Heart left ventricle (tissue), 16 donors: ENCODE data around the gene AGRN. TPM values are rescaled to one million over a fixed set of nuclear protein-coding genes. Genes with fewer than 3 reads are reported as not detected.

Experiments
- ATAC-seq, 4 donors: fragments of 200-7000 bp; cut with Tn5 transposase; one replicate each; pipeline ENCODE4 v1.9.1; 2020 to 2022; ENCODE audit warnings: moderate library complexity in 4 of 4, mild to moderate bottlenecking in 3 of 4, moderate number of reproducible peaks in 1 of 4
- DNase-seq, 5 donors: peaks; one replicate each; pipeline ENCODE4 v3.0.0-alpha.2; 2020
- H3K27ac ChIP-seq, 12 donors: fragments of 200-600 bp; sonication (generic) in 4 of 12; one replicate each; pipeline versions ENCODE4 v1.5.0 to v1.8.0; 2016 to 2022; ENCODE audit warnings: mild to moderate bottlenecking in 2 of 12
- H3K27me3 ChIP-seq, 9 donors: fragments of 200-600 bp; sonication (generic) in 2 of 9; one replicate each; pipeline versions ENCODE4 v1.5.1 to v1.8.0; 2016 to 2022; ENCODE audit warnings: mild to moderate bottlenecking in 3 of 9
- H3K36me3 ChIP-seq, 9 donors: fragments of 200-600 bp; sonication (generic) in 2 of 9; one replicate each; pipeline versions ENCODE4 v1.5.0 to v1.8.0; 2018 to 2022; ENCODE audit warnings: mild to moderate bottlenecking in 2 of 9
- H3K4me1 ChIP-seq, 12 donors: fragments of 200-600 bp; sonication (generic) in 4 of 12; one replicate each; pipeline versions ENCODE4 v1.5.0 to v1.8.0; 2016 to 2022; ENCODE audit warnings: mild to moderate bottlenecking in 3 of 12
- H3K4me3 ChIP-seq, 12 donors: fragments of 200-600 bp; sonication (generic) in 4 of 12; one replicate each; pipeline versions ENCODE4 v1.5.0 to v1.8.0; 2017 to 2022; ENCODE audit warnings: mild to moderate bottlenecking in 9 of 12, moderate library complexity in 4 of 12
- H3K9me3 ChIP-seq, 12 donors: fragments of 200-600 bp; sonication (generic) in 4 of 12; one replicate each; pipeline versions ENCODE4 v1.5.0 to v1.8.0; 2016 to 2022; ENCODE audit warnings: mild to moderate bottlenecking in 1 of 12
- POLR2A ChIP-seq, 2 donors: fragments of 450-650 bp; IDR thresholded peaks; one replicate each; pipeline ENCODE4 v1.6.1; 2017; ENCODE audit warnings: antibody characterized with exemption in 2 of 2, mild to moderate bottlenecking in 2 of 2, moderate library complexity in 2 of 2
- WGBS, 4 donors: extraction: QIAGEN DNeasy Blood & Tissue Kit in 2 of 4; methylation state at CpG; one replicate each; pipeline versions ENCODE4 v1.1.5 to v1.1.7; 2013 to 2018; 5-methylcytosine and 5-hydroxymethylcytosine counted together
- intact Hi-C, 10 donors: fragments of 100-400 bp; cut with DNase I; formaldehyde crosslinking; loops; one replicate each; pipeline versions ENCODE4 v1.11.1 to v1.14.2; 2022
- polyA plus RNA-seq, 2 donors: library from polyadenylated mRNA; stranded (reverse); fragments of 200-250 nt; gene quantifications; one replicate each; pipeline ENCODE4 v1.2.3, GENCODE V29; 2013
- total RNA-seq, 9 donors: library from RNA; depleted of rRNA in 2 of 9; stranded (reverse); fragments of >200 nt in 2 of 9; fragmentation: NEBNext Ultra II Directional in 3 of 9; extraction: Animal tissue kit (Norgen Biotek cat#: 25700) in 3 of 9; gene quantifications; one replicate each; pipeline versions ENCODE4 v1.1.0 to v1.2.4, GENCODE V29; 2016 to 2023
- TF ChIP-seq, protein P1 (sequence below), 12 donors: fragments of 200-600 bp; sonication (generic) in 4 of 12; IDR thresholded peaks; one replicate each; pipeline versions ENCODE4 v1.5.0 to v1.8.0; 2018 to 2022; ENCODE audit warnings: antibody characterized with exemption in 12 of 12, mild to moderate bottlenecking in 5 of 12
- donor health status: ischemic (EF 13 %, LVEDD 7.1; RV severe dilation, severe dysfunction).
- donor health status: healthy with polysubstance abuse.
- donor health status: DM: no; HTN: yes; CAD: no.
- donor health status: DM: no; HTN: no; CAD: no.
- donor health status: ischemic (EF 25% LVEDD 6.9; RV normal size, moderate dysfunction).
- donor health status: ischemic (EF 25% LVEDD 5.7; RV mildly dilated, moderate dysfunction).
- donor health status: healthy.
- donor health status: DM: yes; HTN: yes; CAD: no.
- donor health status: ischemic (EF 35%, LVEDD 5.7; RV mildly dilated, moderate dysfunction).
- donor health status: nonischemic (EF 11% LVEDD 7.7; RV severe dilation, severe dysfunction).
- donor health status: DM: yes; HTN: yes; CAD: no.
- donor health status: PGD.
- donor health status: ischemic (EF 29% LVEDD 5.4; RV normal size, mild dysfunction).
- donor health status: nonischemic (EF 23%, LVEDD 6.1; RV moderate dilation, normal function).

Gene AGRN
- total and polyA plus RNA-seq, 11 donors, result 9.7 to 45.7 (median 18.6) TPM

DNA sequence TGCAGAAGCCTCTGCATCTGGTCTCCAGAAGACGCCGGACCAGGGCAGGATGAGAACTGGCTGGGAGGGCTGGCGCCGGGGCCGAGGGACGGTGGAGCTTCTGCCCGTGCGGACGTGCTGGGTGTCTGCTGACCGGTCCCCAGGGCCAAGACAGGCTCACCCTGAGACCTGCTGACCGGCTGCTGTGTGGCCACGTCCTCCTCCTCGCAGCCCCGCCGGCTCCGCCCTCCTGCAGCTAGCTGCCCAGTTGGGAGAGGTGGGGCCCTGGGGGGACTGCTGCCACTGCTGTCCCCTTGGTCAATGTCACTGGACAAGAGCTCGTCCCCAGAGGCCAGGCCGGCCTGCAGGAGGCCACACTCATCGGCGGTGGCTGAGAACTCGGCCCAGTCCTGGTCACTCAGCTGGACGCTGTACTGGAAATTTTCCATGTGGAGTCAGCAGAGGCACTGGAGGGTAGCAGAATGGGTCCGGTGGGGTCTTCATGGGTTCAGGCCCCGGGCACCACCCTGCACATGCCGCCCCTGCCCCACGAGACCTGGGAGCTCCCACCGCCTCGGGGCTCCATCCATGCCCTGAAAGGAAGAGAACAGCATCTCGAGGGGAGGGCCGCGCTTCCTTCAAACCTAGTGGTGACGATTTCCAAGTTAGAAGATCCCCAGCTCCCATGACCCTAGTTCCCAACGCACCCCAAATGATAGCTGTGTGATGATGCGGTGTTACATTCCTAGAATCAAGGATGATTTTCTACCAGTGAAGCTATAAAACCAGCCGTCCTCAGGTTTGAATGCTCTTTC lies 39.1 kb upstream of the AGRN start:
- peak; percentile 48 to 88 for TF ChIP-seq POLR2A (IDR thresholded peaks at IDR 0.05)
- TF ChIP-seq, protein P1, sequence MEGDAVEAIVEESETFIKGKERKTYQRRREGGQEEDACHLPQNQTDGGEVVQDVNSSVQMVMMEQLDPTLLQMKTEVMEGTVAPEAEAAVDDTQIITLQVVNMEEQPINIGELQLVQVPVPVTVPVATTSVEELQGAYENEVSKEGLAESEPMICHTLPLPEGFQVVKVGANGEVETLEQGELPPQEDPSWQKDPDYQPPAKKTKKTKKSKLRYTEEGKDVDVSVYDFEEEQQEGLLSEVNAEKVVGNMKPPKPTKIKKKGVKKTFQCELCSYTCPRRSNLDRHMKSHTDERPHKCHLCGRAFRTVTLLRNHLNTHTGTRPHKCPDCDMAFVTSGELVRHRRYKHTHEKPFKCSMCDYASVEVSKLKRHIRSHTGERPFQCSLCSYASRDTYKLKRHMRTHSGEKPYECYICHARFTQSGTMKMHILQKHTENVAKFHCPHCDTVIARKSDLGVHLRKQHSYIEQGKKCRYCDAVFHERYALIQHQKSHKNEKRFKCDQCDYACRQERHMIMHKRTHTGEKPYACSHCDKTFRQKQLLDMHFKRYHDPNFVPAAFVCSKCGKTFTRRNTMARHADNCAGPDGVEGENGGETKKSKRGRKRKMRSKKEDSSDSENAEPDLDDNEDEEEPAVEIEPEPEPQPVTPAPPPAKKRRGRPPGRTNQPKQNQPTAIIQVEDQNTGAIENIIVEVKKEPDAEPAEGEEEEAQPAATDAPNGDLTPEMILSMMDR (IDR thresholded peaks at IDR 0.05), result peak in 2 of 12 donors; percentile 6 to 12
- peaks cover 0 to 40% (median 9%) of the 10 kb centered on the region in 12 donors for H3K4me1 ChIP-seq
- intact Hi-C loops, result loop anchor here in 2 of 10 donors (5.0 to 10.0 kb wide), 2 partner anchors 82 to 314 kb away; no protein-coding TSS in a partner anchor
- peaks cover 0 to 18% (median 6%) of the 10 kb centered on the region in 9 donors for H3K27me3 ChIP-seq
- H3K27ac ChIP-seq, result peak overlapping the region; percentile 79 to 100 (median 98)
- peaks cover 0 to 4% (median 0%) of the 10 kb centered on the region in 9 donors for H3K36me3 ChIP-seq
- DNase-seq (peak; percentile 84 to 92 (median 89)), ATAC-seq (peak; percentile 65 to 77 (median 74))
- WGBS, 4 donors, result 37 to 55% (median 46%) methylated on average over 13 to 35 of the region's 35 CpGs
- peak overlapping the region; percentile 33 to 67 (median 56) for H3K4me3 ChIP-seq
- no peaks in the 10 kb centered on the region for H3K9me3 ChIP-seq

GRCh38 chr1:981491-981954 lies 38.4 kb upstream of the AGRN start:
- intact Hi-C loops, result loop anchor here in 2 of 10 donors (5.0 to 10.0 kb wide), 2 partner anchors 81 to 313 kb away; no protein-coding TSS in a partner anchor

DNA sequence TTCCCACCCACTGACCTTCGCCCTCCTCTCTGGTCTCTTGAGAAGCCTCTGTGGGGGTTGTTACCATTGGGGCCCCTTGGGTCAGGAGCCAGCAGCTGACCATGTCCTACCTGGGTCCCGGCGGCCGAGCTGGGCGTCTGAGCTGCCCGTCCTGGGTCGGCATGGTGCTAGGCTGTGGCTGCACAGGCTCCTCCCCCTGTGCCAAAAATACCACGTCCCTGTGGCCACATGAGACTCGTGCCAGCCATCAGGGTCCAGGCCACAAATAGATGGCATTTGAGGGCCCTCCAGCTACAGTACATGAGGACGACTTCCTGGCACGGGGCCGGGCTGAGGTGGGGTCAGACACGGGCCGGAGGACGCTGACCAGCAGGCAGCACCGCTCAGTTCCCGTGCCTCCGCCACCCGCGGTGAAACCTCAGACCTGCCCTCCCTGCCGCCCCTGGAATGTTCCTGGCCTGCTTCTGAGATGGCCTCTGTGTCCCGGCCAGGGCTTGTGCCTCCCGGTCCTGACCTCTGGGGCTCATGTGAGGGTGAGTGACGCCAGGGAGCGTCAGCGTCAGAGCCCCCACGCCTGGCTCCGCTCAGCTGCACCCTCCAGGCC lies 37.9 kb upstream of the AGRN start, which contains the start of gene PERM1:
Gene PERM1 (minus strand): TSS at position 139 of the 604 bp plus-strand sequence. CDS start 1,064 bp downstream, outside the sequence.
- Histone ChIP-seq H3K36me3 (peaks cover 0 to 4% (median 0%) of the 10 kb centered on the region in 9 donors), H3K4me1 (peaks cover 0 to 34% (median 4%) of the 10 kb centered on the region in 12 donors), H3K27ac (peak within 1 kb of the TSS; percentile 79 to 100 (median 98)), H3K4me3 (peak within 1 kb of the TSS; percentile 33 to 67 (median 56)), H3K27me3 (peaks cover 0 to 12% (median 0%) of the 10 kb centered on the region in 9 donors), H3K9me3 (no peaks in the 10 kb centered on the region)
- peak in 1 of 2 donors; percentile 60 for TF ChIP-seq POLR2A (IDR thresholded peaks at IDR 0.05)
- TF ChIP-seq, protein P1 (IDR thresholded peaks at IDR 0.05), result no peak
- DNase-seq, result peak; percentile 82 to 93 (median 87)
- intact Hi-C loops, result loop anchor here in 3 of 10 donors (2.0 to 10.0 kb wide), 3 partner anchors 19 to 313 kb away; partner anchors contain the start of gene HES4 (in 1 of the 3)
- WGBS, 4 donors, result 38 to 67% (median 41%) methylated on average over 7 to 28 of the region's 28 CpGs
- ATAC-seq, result peak; percentile 65 to 77 (median 73)

More at GRCh38 chr1:981491-981954, 38.4 kb upstream of the AGRN start:
- Histone ChIP-seq H3K27me3 (peaks cover 0 to 12% (median 0%) of the 10 kb centered on the region in 9 donors), H3K4me1 (peaks cover 0 to 34% (median 4%) of the 10 kb centered on the region in 12 donors), H3K4me3 (peak overlapping the region; percentile 33 to 67 (median 56)), H3K27ac (peak overlapping the region; percentile 79 to 100 (median 98)), H3K9me3 (no peaks in the 10 kb centered on the region), H3K36me3 (peaks cover 0 to 4% (median 0%) of the 10 kb centered on the region in 9 donors)
- DNase-seq (peak in 4 of 5 donors; percentile 19 to 58 (median 46)), ATAC-seq (peak in 3 of 4 donors; percentile 3 to 6 (median 5))
- TF ChIP-seq, protein P1 (IDR thresholded peaks at IDR 0.05), result no peak
- TF ChIP-seq POLR2A (IDR thresholded peaks at IDR 0.05), result no peak
- 49 to 58% (median 54%) methylated on average over 7 to 21 of the region's 21 CpGs for WGBS, 4 donors
